Measurements from ENCODE around the gene ZNF394.

GRCh38 chr7:99447943-99448342, 52.1 kb downstream of the ZNF394 start:
- TF ChIP-seq CREB1 (IDR thresholded peaks at IDR 0.05; ENCODE audit: low read depth) (no peak), RAD21 (IDR thresholded peaks at IDR 0.05; ENCODE audit: low read depth) (no peak), USF1 (IDR thresholded peaks at IDR 0.05) (no peak), REST (IDR thresholded peaks at IDR 0.05; ENCODE audit: low read depth) (no peak), EGR1 (IDR thresholded peaks at IDR 0.05) (no peak), EP300 (IDR thresholded peaks at IDR 0.05; ENCODE audit: borderline replicate concordance) (no peak), MAX (IDR thresholded peaks at IDR 0.05) (no peak), YY1 (IDR thresholded peaks at IDR 0.05; ENCODE audit: low read depth) (no peak), CEBPB (IDR thresholded peaks at IDR 0.05) (no peak), NFIC (IDR thresholded peaks at IDR 0.05) (no peak), ZBTB7A (IDR thresholded peaks at IDR 0.05; ENCODE audit: low read depth) (no peak), TAF1 (IDR thresholded peaks at IDR 0.05; ENCODE audit: low read depth) (no peak), TEAD4 (IDR thresholded peaks at IDR 0.05) (no peak)
